A673 (cell line): Measurements from ENCODE around the gene ZCCHC24. TPM values are rescaled to one million over a fixed set of nuclear protein-coding genes. Genes with fewer than 3 reads are reported as not detected.
A peak's percentile ranks its signal among the peaks of the same experiment; 100 is the strongest.

Experiments
- BruUV-seq: library from RNA; stranded (reverse); fragments of 400-500 nt; replicated peaks from 2 replicates; lab custom pipeline; 2021; lab: Mats Ljungman, UMichigan
- CTCF ChIA-PET: fragments of 300-600 bp; sonication (Branson Sonifier 250); formaldehyde crosslinking; loops from one replicate; lab custom pipeline; 2022; ENCODE audit warnings: antibody characterized with exemption; lab: Charles Lee
- POLR2A ChIA-PET: fragments of 300-600 bp; sonication (Branson Sonifier 250); formaldehyde crosslinking; loops from one replicate; lab custom pipeline; 2022; ENCODE audit warnings: antibody characterized with exemption; ENCODE audit not compliant: low non-redundant PET; lab: Charles Lee
- DNase-seq: peaks from one replicate; pipeline ENCODE4 v3.0.0-alpha.2; 2015; ENCODE audit warnings: low spot score
- H3K27ac ChIP-seq: fragments of 200-600 bp; sonication (generic); 2 replicates; pipeline ENCODE4 v1.5.1; 2016; ENCODE audit warnings: mixed run types, low read depth, mild to moderate bottlenecking, mixed read lengths, antibody characterized with exemption, low read length; ENCODE audit not compliant: poor library complexity, severe bottlenecking
- H3K27me3 ChIP-seq: fragments of 200-600 bp; sonication (generic); replicated peaks from 2 replicates; pipeline ENCODE4 v1.6.1; 2017; ENCODE audit warnings: mixed run types, low read depth, mild to moderate bottlenecking, mixed read lengths, antibody characterized with exemption, low read length; ENCODE audit not compliant: insufficient read depth, poor library complexity
- H3K36me3 ChIP-seq: fragments of 200-600 bp; sonication (generic); 2 replicates; pipeline ENCODE4 v1.6.1; 2016; ENCODE audit warnings: mixed run types, mild to moderate bottlenecking, mixed read lengths, antibody characterized with exemption, low read length; ENCODE audit not compliant: insufficient read depth, poor library complexity, severe bottlenecking
- H3K4me1 ChIP-seq: fragments of 200-600 bp; sonication (generic); 2 replicates; pipeline ENCODE4 v1.6.1; 2017; ENCODE audit warnings: mixed run types, mild to moderate bottlenecking, mixed read lengths, antibody characterized with exemption, low read length; ENCODE audit not compliant: insufficient read depth, poor library complexity, severe bottlenecking
- H3K4me3 ChIP-seq: fragments of 200-600 bp; sonication (generic); 2 replicates; pipeline ENCODE4 v1.5.1; 2016; ENCODE audit warnings: low read depth, mixed run types, mild to moderate bottlenecking, mixed read lengths, low read length; ENCODE audit not compliant: poor library complexity, severe bottlenecking
- H3K9me3 ChIP-seq: fragments of 200-600 bp; sonication (generic); 2 replicates; pipeline ENCODE4 v1.6.1; 2016; ENCODE audit warnings: mixed run types, low read depth, mild to moderate bottlenecking, mixed read lengths, antibody characterized with exemption, low read length; ENCODE audit not compliant: poor library complexity, severe bottlenecking
- EZH2 ChIP-seq: fragments of 200-600 bp; sonication (generic); IDR thresholded peaks from 2 replicates; pipeline ENCODE4 v1.6.1; 2017; ENCODE audit warnings: borderline replicate concordance, low read depth, mild to moderate bottlenecking, mixed read lengths, antibody characterized with exemption, low read length; ENCODE audit not compliant: poor library complexity, severe bottlenecking
- intact Hi-C: fragments of 100-400 bp; cut with micrococcal nuclease; formaldehyde crosslinking; loops from one replicate; pipeline ENCODE4 v1.10.0; 2022; ENCODE audit not compliant: unreplicated experiment
- total RNA-seq: library from RNA; stranded (reverse); gene quantifications from 2 replicates; pipeline ENCODE4 v1.2.3, GENCODE V29; 2021
- TF ChIP-seq, protein P1 (sequence below): fragments of 300-800, 200-600 bp; sonication (generic); conservative IDR thresholded peaks from 2 replicates; pipeline ENCODE4 v1.5.1; 2017; ENCODE audit warnings: low read depth, mild to moderate bottlenecking, antibody characterized with exemption, low read length, moderate library complexity, mixed read lengths

Gene ZCCHC24
- total RNA-seq, 1 experiment from 2014 or later: 9.8 TPM

DNA sequence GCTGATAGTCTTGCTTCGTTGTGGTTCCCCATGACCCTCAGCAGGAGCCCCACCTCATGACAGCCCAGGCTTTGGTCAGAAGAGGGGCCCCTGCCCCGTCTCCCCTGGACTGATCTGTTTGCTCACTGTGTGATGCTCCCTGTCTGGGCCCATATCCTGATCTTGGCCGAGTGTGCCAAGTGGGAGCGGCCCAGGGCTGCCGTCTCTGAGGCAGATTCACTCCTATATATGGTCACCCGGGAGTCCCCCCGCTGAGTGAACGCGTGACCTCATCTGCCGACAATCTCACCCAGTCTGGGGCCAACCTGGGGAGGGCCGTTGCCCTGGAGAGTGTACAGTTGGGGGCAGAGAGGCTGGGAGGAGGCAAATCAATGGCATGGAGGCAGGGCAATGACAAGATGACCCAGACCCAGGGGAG, 63.6 kb downstream of the ZCCHC24 start:
- Histone ChIP-seq H3K27me3 (no peaks in the 10 kb centered on the region), H3K36me3 (no peaks in the 10 kb centered on the region), H3K27ac (no peak overlapping the region), H3K4me3 (no peak overlapping the region), H3K9me3 (no peaks in the 10 kb centered on the region), H3K4me1 (no peaks in the 10 kb centered on the region)
- no TSS peak for BruUV-seq
- TF ChIP-seq EZH2: no peak
- TF ChIP-seq, protein P1, sequence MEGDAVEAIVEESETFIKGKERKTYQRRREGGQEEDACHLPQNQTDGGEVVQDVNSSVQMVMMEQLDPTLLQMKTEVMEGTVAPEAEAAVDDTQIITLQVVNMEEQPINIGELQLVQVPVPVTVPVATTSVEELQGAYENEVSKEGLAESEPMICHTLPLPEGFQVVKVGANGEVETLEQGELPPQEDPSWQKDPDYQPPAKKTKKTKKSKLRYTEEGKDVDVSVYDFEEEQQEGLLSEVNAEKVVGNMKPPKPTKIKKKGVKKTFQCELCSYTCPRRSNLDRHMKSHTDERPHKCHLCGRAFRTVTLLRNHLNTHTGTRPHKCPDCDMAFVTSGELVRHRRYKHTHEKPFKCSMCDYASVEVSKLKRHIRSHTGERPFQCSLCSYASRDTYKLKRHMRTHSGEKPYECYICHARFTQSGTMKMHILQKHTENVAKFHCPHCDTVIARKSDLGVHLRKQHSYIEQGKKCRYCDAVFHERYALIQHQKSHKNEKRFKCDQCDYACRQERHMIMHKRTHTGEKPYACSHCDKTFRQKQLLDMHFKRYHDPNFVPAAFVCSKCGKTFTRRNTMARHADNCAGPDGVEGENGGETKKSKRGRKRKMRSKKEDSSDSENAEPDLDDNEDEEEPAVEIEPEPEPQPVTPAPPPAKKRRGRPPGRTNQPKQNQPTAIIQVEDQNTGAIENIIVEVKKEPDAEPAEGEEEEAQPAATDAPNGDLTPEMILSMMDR: no peak
- ChIA-PET POLR2A (no interaction called here), CTCF (no interaction called here)
- DNase-seq: peak; percentile 28
- intact Hi-C loops: no loop called here

- intact Hi-C loops: no loop called here
- Histone ChIP-seq H3K36me3 (no peaks in the 10 kb centered on the region), H3K27ac (no peak overlapping the region), H3K27me3 (no peaks in the 10 kb centered on the region), H3K4me1 (no peaks in the 10 kb centered on the region), H3K9me3 (no peaks in the 10 kb centered on the region), H3K4me3 (no peak overlapping the region)
- ChIA-PET POLR2A (no interaction called here), CTCF (no interaction called here)
- no peak for TF ChIP-seq EZH2
- TF ChIP-seq, protein P1: no peak
- no peak for DNase-seq
- BruUV-seq: no TSS peak
Observed at GRCh38 chr10:79380946-79381721, 64.3 kb downstream of the ZCCHC24 start.

DNA sequence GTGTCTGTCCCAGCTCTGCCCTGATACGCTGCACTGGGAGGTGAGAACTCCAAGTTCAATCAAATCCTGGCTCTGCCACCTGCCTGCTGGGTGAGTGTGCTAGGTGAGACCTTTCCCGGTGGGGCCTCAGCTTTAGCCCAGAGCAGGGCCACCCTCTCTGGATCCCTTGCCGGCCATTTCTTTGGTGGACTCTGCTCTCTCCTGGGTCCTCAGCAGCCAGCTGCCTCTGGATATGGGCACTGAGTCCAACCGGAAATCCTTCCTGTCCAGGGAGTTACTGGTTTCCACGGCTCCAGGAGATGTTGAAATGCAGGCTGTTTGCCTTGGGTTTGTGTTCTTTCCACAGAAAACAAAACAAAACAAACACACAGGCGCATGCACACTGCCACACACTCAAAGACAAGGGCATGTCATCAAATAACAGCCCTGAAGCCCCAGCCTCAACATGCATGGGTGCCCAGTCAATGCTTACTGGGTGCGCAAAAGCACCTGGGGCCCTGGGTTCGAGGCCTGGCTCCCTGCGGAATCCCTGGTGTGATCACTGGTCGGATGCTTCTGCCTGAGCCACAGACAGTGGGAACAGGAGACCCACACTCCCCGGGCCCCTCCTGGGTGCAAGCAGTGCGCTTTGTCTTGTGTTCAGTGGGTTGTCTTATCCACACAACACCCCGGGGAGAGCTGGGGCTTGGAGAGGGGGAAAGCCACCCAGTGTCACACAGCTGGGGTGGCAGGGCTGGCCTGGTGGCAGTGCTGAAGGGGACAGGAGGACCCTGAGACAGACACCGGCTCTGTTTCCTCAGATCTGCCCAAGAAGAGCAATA, 65.1 kb downstream of the ZCCHC24 start:
- DNase-seq: no peak
- ChIA-PET POLR2A (no interaction called here), CTCF (no interaction called here)
- BruUV-seq: no TSS peak
- Histone ChIP-seq H3K4me1 (no peaks in the 10 kb centered on the region), H3K27ac (no peak overlapping the region), H3K27me3 (no peaks in the 10 kb centered on the region), H3K36me3 (no peaks in the 10 kb centered on the region), H3K4me3 (no peak overlapping the region), H3K9me3 (no peaks in the 10 kb centered on the region)
- intact Hi-C loops: no loop called here
- TF ChIP-seq, protein P1: no peak
- TF ChIP-seq EZH2: no peak
